Loucy (cell line): Measurements from ENCODE around the gene SLITRK4.

Experiments used
- CTCF ChIP-seq: fragments of 200-600 bp; sonication (generic); conservative IDR thresholded peaks from 2 replicates; pipeline ENCODE4 v1.5.1; 2014; ENCODE audit warnings: mild to moderate bottlenecking, antibody characterized with exemption, low read length
- EZH2phosphoT487 ChIP-seq: fragments of 200-600 bp; IDR thresholded peaks from 2 replicates; pipeline ENCODE4 v1.6.1; 2018; ENCODE audit warnings: antibody characterized with exemption, mild to moderate bottlenecking, moderate library complexity, borderline replicate concordance

GRCh38 chrX:143601809-143602208 lies 34.1 kb downstream of the SLITRK4 start:
- no peak for TF ChIP-seq CTCF
- TF ChIP-seq EZH2phosphoT487: no peak
